NCI-H128 (cell line): Measurements from ENCODE around the gene GBX2.
"Not testable (repeated sequence)": the region's sequence is repeated elsewhere in the genome, so short reads cannot be mapped to it uniquely, and the experiment has no call there.

ENCODE experiments used
- DNase-seq: peaks from one replicate; lab custom pipeline; 2025; ENCODE audit not compliant: unreplicated experiment; lab: John Stamatoyannopoulos, UW

The GBX2 gene

DNA sequence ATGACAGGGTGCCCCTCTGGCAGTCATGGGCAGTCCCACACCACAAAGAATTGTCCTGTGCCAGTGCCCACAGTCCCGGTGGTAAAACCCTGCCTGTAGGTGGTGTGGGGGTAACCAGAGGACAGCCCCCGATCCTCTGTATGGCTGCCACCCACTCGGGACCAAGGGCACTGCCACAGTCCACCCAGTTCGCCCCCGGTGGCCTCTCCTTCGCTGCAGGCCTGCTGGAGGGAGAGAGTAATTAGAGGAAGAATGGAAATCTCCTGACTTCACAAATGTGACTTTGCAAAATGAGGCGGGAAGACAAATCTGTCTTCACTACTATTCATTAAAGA, 11.4 kb downstream of the GBX2 start:
- no peak for DNase-seq

GRCh38 chr2:236156095-236156859, 11.9 kb downstream of the GBX2 start:
- no peak for DNase-seq

- no peak for DNase-seq
These were observed 12.8 kb downstream of the GBX2 start for GRCh38 chr2:236155406-236155805.

DNA sequence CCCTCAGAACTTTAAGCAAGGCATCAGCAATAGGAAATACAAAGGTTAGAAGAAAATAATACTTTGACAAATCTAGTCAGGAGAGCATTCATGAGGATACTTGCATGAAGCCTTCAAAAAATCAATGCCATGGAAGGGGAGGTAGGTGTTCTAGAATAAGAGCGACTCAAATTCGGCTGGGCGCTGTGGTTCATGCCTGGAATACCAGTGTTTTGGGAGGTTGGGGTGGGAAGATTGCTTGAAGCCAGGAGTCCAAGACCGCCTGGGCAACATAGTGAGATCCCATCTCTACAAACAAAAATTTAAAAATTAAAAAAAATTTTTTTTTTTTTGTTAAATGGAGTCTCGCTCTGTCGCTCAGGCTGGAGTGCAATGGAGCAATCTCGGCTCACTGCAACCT, 21.8 kb downstream of the GBX2 start:
- DNase-seq = no peak

DNA sequence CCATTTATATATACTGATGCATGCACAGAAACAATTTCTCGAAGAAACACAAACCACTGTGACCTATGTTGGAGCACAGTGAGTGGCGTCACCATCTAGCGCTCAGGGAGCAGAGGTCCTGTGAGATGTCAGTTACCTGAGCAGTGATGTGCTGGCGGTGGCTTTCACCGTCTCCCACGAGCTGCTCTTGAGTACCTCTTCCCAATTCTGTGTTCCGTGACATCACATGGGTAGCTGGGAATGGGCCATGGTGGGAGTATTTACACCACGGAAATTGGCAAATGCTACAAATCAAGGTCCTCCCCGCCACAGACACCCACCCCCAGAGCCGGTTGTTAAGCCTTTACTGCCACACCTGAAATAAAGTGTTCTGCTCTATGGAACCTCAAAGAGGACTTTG, 24.4 kb downstream of the GBX2 start:
- no peak for DNase-seq

DNA sequence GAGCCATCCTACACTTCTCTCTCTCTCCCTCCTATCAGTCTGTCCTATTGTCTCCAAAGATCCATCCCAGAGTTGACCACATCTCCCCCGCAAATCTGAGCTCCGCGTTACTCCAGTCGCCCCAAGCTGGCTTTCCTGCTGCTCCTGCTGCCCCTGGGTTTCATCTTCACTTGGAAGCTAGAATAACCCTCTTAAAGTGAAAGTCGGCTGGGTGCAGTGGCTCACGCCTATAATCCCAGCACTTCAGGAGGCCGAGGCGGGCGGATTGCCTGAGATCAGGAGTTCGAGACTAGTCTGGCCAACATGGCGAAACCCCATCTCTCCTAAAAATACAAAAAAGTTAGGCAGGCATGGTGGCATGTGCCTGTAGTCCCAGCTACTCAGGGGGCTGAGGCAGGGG, 26.6 kb downstream of the GBX2 start:
- not testable (repeated sequence) for DNase-seq

- DNase-seq = no peak
These were observed 31.1 kb downstream of the GBX2 start for GRCh38 chr2:236137066-236137465.

DNA sequence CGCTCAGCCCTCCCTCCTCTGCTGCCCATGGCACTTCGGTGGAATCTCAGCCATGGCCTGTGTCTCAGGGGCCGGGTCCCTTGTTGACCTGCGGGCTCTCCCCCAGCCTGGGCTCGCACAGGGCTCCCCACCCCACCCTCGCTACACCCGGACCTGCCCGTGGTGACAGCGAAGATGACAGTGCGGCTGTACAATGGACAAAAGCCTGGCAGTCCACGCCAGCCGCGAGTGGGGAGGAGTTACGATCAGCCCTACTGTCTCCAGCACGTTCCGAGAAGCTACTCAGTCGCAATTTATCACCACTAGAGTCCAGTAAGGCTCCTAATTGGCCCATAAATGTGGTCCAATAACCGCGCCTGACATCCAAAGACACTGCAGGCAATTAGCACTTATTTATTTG, 31.6 kb downstream of the GBX2 start:
- DNase-seq = no peak

DNA sequence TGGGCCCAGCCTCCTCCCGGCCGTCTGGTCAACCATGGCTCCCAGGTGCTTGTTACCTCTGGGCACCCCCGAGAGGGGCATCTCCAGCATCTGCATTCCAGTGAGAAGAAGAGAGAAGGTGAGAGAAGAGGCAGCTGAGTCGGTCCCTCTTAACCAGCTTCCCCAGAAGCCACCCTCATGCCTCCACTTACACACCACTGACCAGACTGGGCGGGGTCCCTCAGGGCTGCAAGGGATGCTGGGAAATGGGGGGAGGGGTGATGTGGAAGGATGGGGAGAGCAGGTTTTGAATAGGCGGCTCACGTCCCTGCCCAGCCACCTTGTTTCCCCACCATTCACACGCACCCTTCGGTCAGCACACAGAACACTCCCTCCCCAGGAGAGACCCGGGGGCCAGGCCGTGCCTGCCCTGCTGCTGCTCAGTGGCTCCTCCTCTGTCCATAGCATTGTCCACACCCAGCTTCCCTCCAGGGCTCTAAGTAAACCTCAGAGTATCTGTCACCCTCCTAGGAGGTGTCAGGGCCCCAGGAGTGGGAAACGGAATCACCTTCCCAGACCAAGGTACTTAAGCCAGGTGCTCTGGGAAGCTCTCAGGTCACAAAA, 34.7 kb downstream of the GBX2 start:
- no peak for DNase-seq

GRCh38 chr2:236131073-236131692, 37.0 kb downstream of the GBX2 start:
- DNase-seq = no peak

GRCh38 chr2:236130349-236130998, 37.7 kb downstream of the GBX2 start:
- no peak for DNase-seq

DNA sequence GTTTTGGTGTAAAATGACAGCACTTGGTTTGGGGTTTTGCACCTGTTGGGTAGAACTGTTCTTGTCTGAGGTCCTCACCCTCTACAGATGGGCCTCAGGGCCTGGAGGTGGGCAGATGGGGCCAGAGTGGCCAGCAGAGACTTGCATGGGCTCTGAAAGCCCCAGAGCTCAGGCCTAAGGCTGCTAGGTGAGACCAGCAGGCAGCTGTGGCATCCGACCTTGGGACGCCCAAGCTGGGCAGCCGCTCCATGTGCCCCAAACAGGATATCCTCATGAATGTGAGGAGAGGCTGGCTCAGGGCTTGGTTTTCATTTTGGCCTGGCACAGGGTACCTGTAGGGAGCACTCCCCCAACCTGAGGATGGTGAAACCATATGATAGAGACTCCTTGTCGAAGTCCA, 38.3 kb downstream of the GBX2 start:
- no peak for DNase-seq

GRCh38 chr2:236128321-236128720, 39.9 kb downstream of the GBX2 start:
- DNase-seq = no peak

GRCh38 chr2:236127010-236127409, 41.2 kb downstream of the GBX2 start:
- DNase-seq = no peak

DNA sequence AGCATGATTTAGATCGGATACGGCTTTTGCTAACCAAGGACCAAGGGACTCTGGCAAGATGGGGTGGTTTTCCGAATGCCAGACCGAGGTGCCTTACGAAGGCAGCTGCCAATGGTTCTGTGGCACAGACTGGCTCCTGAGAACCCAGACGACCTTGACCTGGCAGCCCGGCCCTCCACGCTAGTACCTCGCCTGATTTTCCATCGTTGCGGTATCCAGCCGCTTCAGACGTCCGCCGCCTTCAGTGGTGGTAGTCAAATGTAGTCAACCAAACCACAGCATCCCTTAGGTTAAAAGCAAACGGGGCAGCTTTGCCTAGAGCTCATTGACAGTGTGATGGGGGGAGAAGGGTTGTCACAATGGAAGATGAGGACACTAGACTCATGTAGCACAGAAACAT, 42.6 kb downstream of the GBX2 start:
- DNase-seq = no peak

DNA sequence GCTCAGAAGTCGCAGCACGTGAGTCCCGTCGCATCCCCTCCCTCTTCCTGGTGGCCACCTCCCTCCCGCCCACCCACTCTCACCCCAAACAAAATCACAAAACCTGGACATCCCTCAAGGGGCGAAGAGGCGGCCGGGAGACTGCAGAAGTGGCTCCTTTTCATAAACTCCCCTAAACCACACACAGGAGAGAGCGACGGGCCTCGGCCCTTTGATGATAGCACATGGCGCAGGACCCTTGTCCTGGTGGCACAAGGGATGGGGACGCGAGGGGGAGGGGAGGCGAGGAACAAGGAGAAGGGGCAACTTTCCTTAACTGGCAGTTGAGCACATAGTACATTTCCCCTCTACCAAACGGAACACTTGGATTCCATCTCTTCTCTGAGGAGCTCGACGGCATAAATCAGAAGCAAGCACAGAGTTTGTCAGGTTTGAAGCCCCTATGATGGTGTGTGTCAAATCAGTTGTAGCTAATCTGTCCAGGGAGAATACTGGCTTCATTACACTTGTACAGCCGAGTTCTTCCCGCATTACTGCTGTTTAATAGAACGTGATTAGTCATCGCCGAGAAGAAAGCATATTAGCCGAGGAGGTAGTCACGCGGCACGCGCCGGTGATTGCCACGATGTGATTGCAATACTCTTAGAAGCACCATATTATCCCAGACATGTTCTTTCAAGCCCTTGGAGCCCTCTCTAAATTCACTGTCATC, 43.8 kb downstream of the GBX2 start:
- DNase-seq = no peak

GRCh38 chr2:236123716-236124115, 44.5 kb downstream of the GBX2 start:
- no peak for DNase-seq

DNA sequence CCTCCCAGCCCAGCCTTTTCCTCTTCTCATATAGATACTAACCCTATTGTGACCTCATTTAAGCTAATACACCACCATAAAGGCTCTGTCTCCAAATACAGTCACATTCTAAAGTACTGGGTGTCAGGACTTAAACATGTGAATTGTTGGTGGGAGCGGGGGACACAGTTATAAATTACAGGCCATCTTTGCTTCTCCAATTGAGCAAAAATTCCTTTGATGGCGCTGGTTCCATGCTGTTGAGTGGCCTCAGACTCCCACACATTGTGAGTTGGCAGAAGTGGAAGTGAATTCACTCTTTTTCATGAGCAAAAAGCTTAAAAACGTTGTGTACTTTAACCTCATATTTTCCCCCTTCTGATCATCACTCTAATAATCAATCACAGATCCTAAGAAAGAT, 46.0 kb downstream of the GBX2 start:
- DNase-seq = no peak

DNA sequence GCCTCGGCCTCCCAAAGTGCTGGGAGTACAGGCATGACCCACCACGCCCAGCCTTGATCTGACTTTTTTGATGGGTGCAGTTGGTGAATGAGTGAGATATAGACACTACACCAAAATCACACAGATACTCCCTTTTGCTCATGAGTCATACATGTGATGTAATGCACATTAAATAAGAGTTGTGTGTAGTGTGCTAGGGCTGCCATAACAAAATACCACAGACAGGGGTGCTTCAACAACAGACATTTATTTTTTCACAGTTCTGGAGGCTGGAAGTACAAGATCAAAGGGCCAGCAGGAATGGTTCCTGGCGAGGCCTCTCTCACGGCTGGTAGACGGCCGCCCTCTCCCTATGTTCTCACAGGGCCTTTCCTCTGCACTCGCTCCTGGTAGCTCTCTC, 46.6 kb downstream of the GBX2 start:
- no peak for DNase-seq

DNA sequence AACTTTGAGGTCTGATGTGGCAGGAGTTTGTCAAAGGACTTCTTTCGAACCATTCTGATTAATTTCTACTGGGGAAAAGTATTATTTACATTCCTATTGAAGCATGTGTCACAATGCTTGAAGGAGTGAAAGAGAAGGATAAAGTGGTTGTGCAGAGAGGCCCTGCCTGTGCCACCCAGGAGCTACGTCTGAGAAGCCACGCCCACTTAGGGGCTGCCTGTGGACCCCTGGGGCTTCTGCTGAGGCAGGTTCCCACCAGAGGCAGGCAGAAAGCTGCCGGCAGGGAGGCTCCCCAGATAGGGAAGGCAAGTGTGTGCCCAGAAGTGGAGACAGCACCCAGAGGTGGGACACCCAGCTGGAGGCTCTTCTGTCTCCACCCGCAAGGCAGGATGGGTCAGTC, 47.4 kb downstream of the GBX2 start:
- no peak for DNase-seq

DNA sequence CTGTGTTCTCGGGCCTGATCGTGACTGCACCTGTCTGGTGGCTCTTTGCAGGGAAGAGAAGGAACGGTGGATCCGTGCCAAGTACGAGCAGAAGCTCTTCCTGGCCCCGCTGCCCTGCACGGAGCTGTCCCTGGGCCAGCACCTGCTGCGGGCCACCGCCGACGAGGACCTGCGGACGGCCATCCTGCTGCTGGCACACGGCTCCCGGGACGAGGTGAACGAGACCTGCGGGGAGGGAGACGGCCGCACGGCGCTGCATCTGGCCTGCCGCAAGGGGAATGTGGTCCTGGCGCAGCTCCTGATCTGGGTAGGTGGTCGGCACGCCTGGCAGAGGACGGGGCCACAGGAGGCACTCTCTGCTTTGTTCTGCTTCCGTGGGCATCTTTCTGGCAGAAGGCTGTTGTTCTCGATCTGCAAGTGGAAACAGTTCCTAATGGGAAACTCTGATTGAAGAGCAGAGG, 48.0 kb downstream of the GBX2 start:
- no peak for DNase-seq
